Measurements from ENCODE around the gene KRT3. TPM values are rescaled to one million over a fixed set of nuclear protein-coding genes. Genes with fewer than 3 reads are reported as not detected.

Gene KRT3
- total RNA-seq, 1 donor from 2014 or later = not detected

- DNase-seq (peak; percentile 72), ATAC-seq (peak; percentile 77)
- Histone ChIP-seq H3K36me3 (no peaks in the 10 kb centered on the region), H3K9me3 (no peaks in the 10 kb centered on the region), H3K27ac (no peak overlapping the region), H3K27me3 (peaks cover 5% of the 10 kb centered on the region), H3K4me1 (no peaks in the 10 kb centered on the region), H3K4me3 (no peak overlapping the region)
- TF ChIP-seq, protein P1, sequence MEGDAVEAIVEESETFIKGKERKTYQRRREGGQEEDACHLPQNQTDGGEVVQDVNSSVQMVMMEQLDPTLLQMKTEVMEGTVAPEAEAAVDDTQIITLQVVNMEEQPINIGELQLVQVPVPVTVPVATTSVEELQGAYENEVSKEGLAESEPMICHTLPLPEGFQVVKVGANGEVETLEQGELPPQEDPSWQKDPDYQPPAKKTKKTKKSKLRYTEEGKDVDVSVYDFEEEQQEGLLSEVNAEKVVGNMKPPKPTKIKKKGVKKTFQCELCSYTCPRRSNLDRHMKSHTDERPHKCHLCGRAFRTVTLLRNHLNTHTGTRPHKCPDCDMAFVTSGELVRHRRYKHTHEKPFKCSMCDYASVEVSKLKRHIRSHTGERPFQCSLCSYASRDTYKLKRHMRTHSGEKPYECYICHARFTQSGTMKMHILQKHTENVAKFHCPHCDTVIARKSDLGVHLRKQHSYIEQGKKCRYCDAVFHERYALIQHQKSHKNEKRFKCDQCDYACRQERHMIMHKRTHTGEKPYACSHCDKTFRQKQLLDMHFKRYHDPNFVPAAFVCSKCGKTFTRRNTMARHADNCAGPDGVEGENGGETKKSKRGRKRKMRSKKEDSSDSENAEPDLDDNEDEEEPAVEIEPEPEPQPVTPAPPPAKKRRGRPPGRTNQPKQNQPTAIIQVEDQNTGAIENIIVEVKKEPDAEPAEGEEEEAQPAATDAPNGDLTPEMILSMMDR (IDR thresholded peaks at IDR 0.05) = no peak
- intact Hi-C loops (cut with DNase I) = no loop called here
These were observed 54.3 kb downstream of the KRT3 start for GRCh38 chr12:52741375-52742195.

- intact Hi-C loops (cut with DNase I) = no loop called here
- ATAC-seq = no peak
These were observed 55.3 kb downstream of the KRT3 start for GRCh38 chr12:52740584-52740983.

DNA sequence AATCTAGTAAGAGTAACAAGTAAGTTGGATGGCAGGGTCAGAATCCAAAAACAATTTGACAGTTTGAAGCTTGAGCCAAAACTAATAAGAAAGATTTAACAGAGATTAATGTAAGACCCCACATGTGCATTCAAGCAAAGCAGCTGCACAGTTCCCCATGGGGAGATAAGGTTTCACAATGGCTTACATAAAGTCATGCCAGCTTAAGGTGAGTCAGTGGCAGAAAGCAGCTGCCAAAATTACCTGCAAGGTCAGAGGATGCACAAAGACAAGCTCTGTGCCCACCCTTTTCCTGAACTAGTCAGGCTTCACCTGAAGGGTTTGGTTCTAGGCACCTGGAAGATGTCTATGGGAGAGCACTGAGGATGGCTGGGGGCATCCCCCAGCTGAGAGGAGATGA is 56.0 kb downstream of the KRT3 start:
- Histone ChIP-seq H3K9me3 (no peaks in the 10 kb centered on the region), H3K36me3 (no peaks in the 10 kb centered on the region), H3K4me1 (no peaks in the 10 kb centered on the region), H3K27ac (no peak overlapping the region), H3K4me3 (no peak overlapping the region), H3K27me3 (peaks cover 11% of the 10 kb centered on the region)
- TF ChIP-seq, protein P1 (IDR thresholded peaks at IDR 0.05) = no peak
- ATAC-seq (no peak), DNase-seq (no peak)
- intact Hi-C loops (cut with DNase I) = no loop called here

More at GRCh38 chr12:52740584-52740983, 55.3 kb downstream of the KRT3 start:
- H3K9me3 ChIP-seq = no peaks in the 10 kb centered on the region
- no peak for DNase-seq
- H3K36me3 ChIP-seq = no peaks in the 10 kb centered on the region
- TF ChIP-seq, protein P1 (IDR thresholded peaks at IDR 0.05) = no peak
- H3K27me3 ChIP-seq = peaks cover 5% of the 10 kb centered on the region
- H3K27ac ChIP-seq = no peak overlapping the region
- no peaks in the 10 kb centered on the region for H3K4me1 ChIP-seq
- H3K4me3 ChIP-seq = no peak overlapping the region

Other genes with a start within 250 kb of the KRT3 start
- not detected for gene KRT71, start 243.0 kb downstream of the KRT3 start, total RNA-seq
- gene KRT74, start 222.3 kb downstream of the KRT3 start, total RNA-seq = not detected
- gene KRT72, start 194.7 kb downstream of the KRT3 start, total RNA-seq = not detected
- gene KRT73, start 177.6 kb downstream of the KRT3 start, total RNA-seq = 0.52 TPM
- not detected for gene KRT2, start 143.9 kb downstream of the KRT3 start, total RNA-seq
- gene KRT1, start 115.7 kb downstream of the KRT3 start, total RNA-seq = 3.5 TPM
- gene KRT77, start 92.6 kb downstream of the KRT3 start, total RNA-seq = not detected
- gene KRT76, start 18.8 kb downstream of the KRT3 start, total RNA-seq = not detected
- 6.8 TPM for gene KRT4, start 18.0 kb upstream of the KRT3 start, total RNA-seq
- 5.4 TPM for gene KRT79, start 38.2 kb upstream of the KRT3 start, total RNA-seq
- not detected for gene KRT78, start 52.9 kb upstream of the KRT3 start, total RNA-seq
- 223 TPM for gene KRT8, start 109.0 kb upstream of the KRT3 start, total RNA-seq
- gene KRT18, start 153.0 kb upstream of the KRT3 start, total RNA-seq = 255 TPM
- 436 TPM for gene EIF4B, start 210.3 kb upstream of the KRT3 start, total RNA-seq

All from upper lobe of right lung (tissue), 1 donor.